GM23338 (cell line): Measurements from ENCODE around the gene CAMTA1. TPM values are rescaled to one million over a fixed set of nuclear protein-coding genes. Genes with fewer than 3 reads are reported as not detected.

Source experiments
- ATAC-seq: fragments of 200-7000 bp; cut with Tn5 transposase; 3 replicates; pipeline ENCODE4 v1.9.1; 2020
- DNase-seq: peaks from one replicate; pipeline ENCODE4 v3.0.0-alpha.2; 2015; ENCODE audit warnings: low spot score
- H2AFZ ChIP-seq: fragments of 200-600 bp; sonication (generic); 2 replicates; pipeline ENCODE4 v1.8.0; 2016; ENCODE audit warnings: antibody characterized with exemption, mild to moderate bottlenecking, moderate library complexity
- H3F3A ChIP-seq: fragments of 200-600 bp; sonication (generic); replicated peaks from 2 replicates; pipeline ENCODE4 v1.8.0; 2017; ENCODE audit warnings: antibody characterized with exemption, mixed run types, low read depth
- H3K27ac ChIP-seq: fragments of 200-600 bp; sonication (generic); 2 replicates; pipeline ENCODE4 v1.6.1; 2016; ENCODE audit warnings: low read depth
- H3K27me3 ChIP-seq: fragments of 200-600 bp; sonication (generic); 2 replicates; pipeline ENCODE4 v1.8.0; 2016; ENCODE audit warnings: mild to moderate bottlenecking, mixed run types, moderate library complexity; ENCODE audit not compliant: insufficient read depth
- H3K36me3 ChIP-seq: fragments of 200-600 bp; sonication (generic); 2 replicates; pipeline ENCODE4 v1.8.0; 2016; ENCODE audit warnings: mild to moderate bottlenecking; ENCODE audit not compliant: insufficient read depth
- H3K4me1 ChIP-seq: fragments of 200-600 bp; sonication (generic); 2 replicates; pipeline ENCODE4 v1.8.0; 2016; ENCODE audit warnings: mild to moderate bottlenecking, moderate library complexity; ENCODE audit not compliant: insufficient read depth
- H3K4me2 ChIP-seq: fragments of 200-600 bp; sonication (generic); 2 replicates; pipeline ENCODE4 v1.7.1; 2017; ENCODE audit warnings: mixed run types
- H3K4me3 ChIP-seq: fragments of 200-600 bp; sonication (generic); 2 replicates; pipeline ENCODE4 v1.6.1; 2016; ENCODE audit warnings: mixed run types
- H3K79me2 ChIP-seq: fragments of 200-600 bp; sonication (generic); replicated peaks from 2 replicates; pipeline ENCODE4 v1.8.0; 2017; ENCODE audit warnings: mild to moderate bottlenecking; ENCODE audit not compliant: insufficient read depth
- H3K9me2 ChIP-seq: fragments of 200-600 bp; sonication (generic); 2 replicates; pipeline ENCODE4 v1.8.0; 2017; ENCODE audit not compliant: insufficient read depth
- H4K20me1 ChIP-seq: fragments of 200-600 bp; sonication (generic); replicated peaks from 2 replicates; pipeline ENCODE4 v1.8.0; 2017; ENCODE audit warnings: mild to moderate bottlenecking; ENCODE audit not compliant: insufficient read depth
- H3K27ac Mint-ChIP-seq: 2 replicates; pipeline ENCODE4 v1.8.0; 2020; ENCODE audit warnings: inconsistent platforms, mild to moderate bottlenecking, moderate library complexity, mixed read lengths
- H3K27me3 Mint-ChIP-seq: 3 replicates; pipeline ENCODE4 v1.8.0; 2022; ENCODE audit warnings: low read depth, mild to moderate bottlenecking, moderate library complexity, mixed read lengths, inconsistent platforms; ENCODE audit not compliant: insufficient read depth, poor library complexity
- H3K36me3 Mint-ChIP-seq: 3 replicates; pipeline ENCODE4 v1.8.0; 2021; ENCODE audit warnings: low read depth, mild to moderate bottlenecking, inconsistent platforms, moderate library complexity, mixed read lengths
- H3K4me1 Mint-ChIP-seq: 3 replicates; pipeline ENCODE4 v1.8.0; 2020; ENCODE audit warnings: mild to moderate bottlenecking, inconsistent platforms, mixed read lengths
- H3K4me3 Mint-ChIP-seq: 3 replicates; pipeline ENCODE4 v1.8.0; 2021; ENCODE audit warnings: moderate library complexity, mild to moderate bottlenecking, inconsistent platforms, mixed read lengths
- H3K9me3 Mint-ChIP-seq: 3 replicates; pipeline ENCODE4 v1.8.0; 2020; ENCODE audit warnings: moderate library complexity, mild to moderate bottlenecking, inconsistent platforms, mixed read lengths
- CREB1 ChIP-seq: fragments of 250-450 bp; sonication (Bioruptor Pico); IDR thresholded peaks from 2 replicates; pipeline ENCODE4 v1.5.0; 2020; ENCODE audit warnings: low read depth, mild to moderate bottlenecking, moderate library complexity
- EZH2 ChIP-seq: fragments of 200-600 bp; sonication (generic); IDR thresholded peaks from one replicate; pipeline ENCODE4 v1.8.0; 2017; ENCODE audit warnings: antibody characterized with exemption, mild to moderate bottlenecking, low read depth; ENCODE audit not compliant: unreplicated experiment
- EZH2phosphoT487 ChIP-seq: fragments of 200-600 bp; sonication (generic); IDR thresholded peaks from one replicate; pipeline ENCODE4 v1.8.1; 2018; ENCODE audit warnings: antibody characterized with exemption; ENCODE audit not compliant: unreplicated experiment
- JUNB ChIP-seq: IDR thresholded peaks from one replicate; pipeline ENCODE4 v1.6.1; 2016; ENCODE audit warnings: antibody characterized with exemption; ENCODE audit not compliant: unreplicated experiment
- NANOG ChIP-seq: IDR thresholded peaks from 2 replicates; pipeline ENCODE4 v1.6.1; 2016; ENCODE audit warnings: antibody characterized with exemption, borderline replicate concordance
- POLR2AphosphoS5 ChIP-seq: IDR thresholded peaks from 2 replicates; pipeline ENCODE4 v1.6.1; 2016; ENCODE audit warnings: antibody characterized with exemption, low read depth
- STAT1 ChIP-seq: IDR thresholded peaks from one replicate; pipeline ENCODE4 v1.6.1; 2016; ENCODE audit warnings: antibody characterized with exemption; ENCODE audit not compliant: unreplicated experiment
- ZNF114 ChIP-seq: fragments of 250-450 bp; sonication (Bioruptor Pico); IDR thresholded peaks from 2 replicates; pipeline ENCODE4 v1.5.0; 2020; ENCODE audit warnings: mild to moderate bottlenecking, moderate library complexity
- ZNF331 ChIP-seq: fragments of 250-450 bp; sonication (Bioruptor Pico); IDR thresholded peaks from 2 replicates; pipeline ENCODE4 v1.5.0; 2020; ENCODE audit warnings: low read depth, mild to moderate bottlenecking, moderate library complexity
- polyA plus RNA-seq: library from polyadenylated mRNA; unstranded; fragments of >200 nt; fragmentation: Nextera tagmentation; extraction: Ambion mirVana; gene quantifications from 2 replicates; pipeline ENCODE4 v1.2.1, GENCODE V29; 2016
- total RNA-seq: library from RNA; depleted of rRNA; stranded (reverse); fragments of >200 nt; shearing (Covaris generic); gene quantifications from 2 replicates; pipeline ENCODE4 v1.2.3, GENCODE V29; 2014
- TF ChIP-seq, protein P1 (sequence below): IDR thresholded peaks from one replicate; pipeline ENCODE4 v1.6.1; 2018; ENCODE audit warnings: antibody characterized with exemption; ENCODE audit not compliant: unreplicated experiment
- TF ChIP-seq, protein P2 (sequence below), 2 experiments: fragments of 200-600 bp in 1 of 2; sonication (generic) in 1 of 2; conservative IDR thresholded peaks; 2 replicates each; pipeline versions ENCODE4 v1.5.1 to v1.6.1; 2016 to 2017; ENCODE audit warnings: antibody characterized with exemption in 2 of 2, low read depth in 2 of 2, mild to moderate bottlenecking in 2 of 2, moderate library complexity in 1 of 2
- TF ChIP-seq, protein P3 (sequence below): fragments of 250-450 bp; sonication (Bioruptor Pico); IDR thresholded peaks from 2 replicates; pipeline ENCODE4 v1.5.0; 2020; ENCODE audit warnings: mild to moderate bottlenecking, moderate library complexity
- TF ChIP-seq, protein P4 (sequence below): IDR thresholded peaks from 2 replicates; pipeline ENCODE4 v1.6.1; 2016; ENCODE audit warnings: antibody characterized with exemption

CAMTA1 gene
- total and polyA plus RNA-seq, 2 experiments from 2014 or later = 115 to 519 TPM

DNA sequence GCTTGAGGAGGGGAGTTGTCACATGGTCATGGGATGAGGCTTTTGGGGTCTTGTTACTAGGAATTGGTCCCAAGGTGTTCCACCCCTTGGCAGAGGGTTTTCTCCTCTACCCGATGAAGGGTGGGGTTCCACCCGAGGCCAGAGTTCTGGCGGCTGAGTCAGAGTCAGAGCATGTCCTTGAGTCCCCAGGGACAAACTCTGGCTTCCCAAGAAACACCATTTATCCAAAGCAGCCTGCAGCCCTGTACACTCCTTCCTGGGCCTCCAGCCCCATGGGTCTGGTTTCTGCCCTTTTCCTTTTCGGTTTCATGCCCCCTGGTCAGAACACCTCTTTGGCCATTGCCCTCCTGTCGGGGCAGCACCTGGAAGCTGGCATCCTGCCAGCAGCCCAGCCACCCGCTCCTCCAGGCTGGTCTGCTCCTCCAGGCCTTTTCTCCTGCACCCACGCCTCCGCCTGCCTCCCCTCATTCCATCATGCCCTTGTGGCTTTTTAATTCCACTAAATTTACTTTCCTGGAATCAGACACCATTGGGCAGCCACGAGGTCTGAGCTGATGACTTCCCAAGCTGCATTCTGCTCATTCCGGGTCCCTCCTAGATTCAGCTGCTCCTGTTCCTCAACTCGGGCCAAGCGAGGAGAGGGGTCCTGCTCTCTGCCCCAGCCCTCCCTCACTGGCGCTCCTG is 684.1 kb downstream of the CAMTA1 start:
- H3K9me2 ChIP-seq = no peaks in the 10 kb centered on the region
- H3K36me3 ChIP-seq = no peaks in the 10 kb centered on the region
- no peaks in the 10 kb centered on the region for H3K27me3 ChIP-seq
- Mint-ChIP-seq H3K36me3 (no peaks in the 10 kb centered on the region), H3K9me3 (no peaks in the 10 kb centered on the region), H3K27ac (no peak overlapping the region), H3K4me1 (peaks cover 3% of the 10 kb centered on the region; the same call in 2 of the 3 replicates), H3K4me3 (no peak overlapping the region), H3K27me3 (peaks cover 7% of the 10 kb centered on the region)
- H2AFZ ChIP-seq = no peak overlapping the region
- no peaks in the 10 kb centered on the region for H3K4me1 ChIP-seq
- H3K4me3 ChIP-seq = no peak overlapping the region
- H3K79me2 ChIP-seq = no peaks in the 10 kb centered on the region
- no peaks in the 10 kb centered on the region for H4K20me1 ChIP-seq
- no peak for TF ChIP-seq CREB1 (CRISPR knock-in tag)
- TF ChIP-seq, protein P1, sequence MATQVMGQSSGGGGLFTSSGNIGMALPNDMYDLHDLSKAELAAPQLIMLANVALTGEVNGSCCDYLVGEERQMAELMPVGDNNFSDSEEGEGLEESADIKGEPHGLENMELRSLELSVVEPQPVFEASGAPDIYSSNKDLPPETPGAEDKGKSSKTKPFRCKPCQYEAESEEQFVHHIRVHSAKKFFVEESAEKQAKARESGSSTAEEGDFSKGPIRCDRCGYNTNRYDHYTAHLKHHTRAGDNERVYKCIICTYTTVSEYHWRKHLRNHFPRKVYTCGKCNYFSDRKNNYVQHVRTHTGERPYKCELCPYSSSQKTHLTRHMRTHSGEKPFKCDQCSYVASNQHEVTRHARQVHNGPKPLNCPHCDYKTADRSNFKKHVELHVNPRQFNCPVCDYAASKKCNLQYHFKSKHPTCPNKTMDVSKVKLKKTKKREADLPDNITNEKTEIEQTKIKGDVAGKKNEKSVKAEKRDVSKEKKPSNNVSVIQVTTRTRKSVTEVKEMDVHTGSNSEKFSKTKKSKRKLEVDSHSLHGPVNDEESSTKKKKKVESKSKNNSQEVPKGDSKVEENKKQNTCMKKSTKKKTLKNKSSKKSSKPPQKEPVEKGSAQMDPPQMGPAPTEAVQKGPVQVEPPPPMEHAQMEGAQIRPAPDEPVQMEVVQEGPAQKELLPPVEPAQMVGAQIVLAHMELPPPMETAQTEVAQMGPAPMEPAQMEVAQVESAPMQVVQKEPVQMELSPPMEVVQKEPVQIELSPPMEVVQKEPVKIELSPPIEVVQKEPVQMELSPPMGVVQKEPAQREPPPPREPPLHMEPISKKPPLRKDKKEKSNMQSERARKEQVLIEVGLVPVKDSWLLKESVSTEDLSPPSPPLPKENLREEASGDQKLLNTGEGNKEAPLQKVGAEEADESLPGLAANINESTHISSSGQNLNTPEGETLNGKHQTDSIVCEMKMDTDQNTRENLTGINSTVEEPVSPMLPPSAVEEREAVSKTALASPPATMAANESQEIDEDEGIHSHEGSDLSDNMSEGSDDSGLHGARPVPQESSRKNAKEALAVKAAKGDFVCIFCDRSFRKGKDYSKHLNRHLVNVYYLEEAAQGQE = no peak
- TF ChIP-seq STAT1 = no peak
- TF ChIP-seq, protein P2, sequence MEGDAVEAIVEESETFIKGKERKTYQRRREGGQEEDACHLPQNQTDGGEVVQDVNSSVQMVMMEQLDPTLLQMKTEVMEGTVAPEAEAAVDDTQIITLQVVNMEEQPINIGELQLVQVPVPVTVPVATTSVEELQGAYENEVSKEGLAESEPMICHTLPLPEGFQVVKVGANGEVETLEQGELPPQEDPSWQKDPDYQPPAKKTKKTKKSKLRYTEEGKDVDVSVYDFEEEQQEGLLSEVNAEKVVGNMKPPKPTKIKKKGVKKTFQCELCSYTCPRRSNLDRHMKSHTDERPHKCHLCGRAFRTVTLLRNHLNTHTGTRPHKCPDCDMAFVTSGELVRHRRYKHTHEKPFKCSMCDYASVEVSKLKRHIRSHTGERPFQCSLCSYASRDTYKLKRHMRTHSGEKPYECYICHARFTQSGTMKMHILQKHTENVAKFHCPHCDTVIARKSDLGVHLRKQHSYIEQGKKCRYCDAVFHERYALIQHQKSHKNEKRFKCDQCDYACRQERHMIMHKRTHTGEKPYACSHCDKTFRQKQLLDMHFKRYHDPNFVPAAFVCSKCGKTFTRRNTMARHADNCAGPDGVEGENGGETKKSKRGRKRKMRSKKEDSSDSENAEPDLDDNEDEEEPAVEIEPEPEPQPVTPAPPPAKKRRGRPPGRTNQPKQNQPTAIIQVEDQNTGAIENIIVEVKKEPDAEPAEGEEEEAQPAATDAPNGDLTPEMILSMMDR (conservative IDR thresholded peaks at IDR 0.05; ENCODE audit: low read depth in 2 of 2) = no peak
- no peak for TF ChIP-seq EZH2phosphoT487
- no peak for TF ChIP-seq NANOG
- TF ChIP-seq, protein P3, sequence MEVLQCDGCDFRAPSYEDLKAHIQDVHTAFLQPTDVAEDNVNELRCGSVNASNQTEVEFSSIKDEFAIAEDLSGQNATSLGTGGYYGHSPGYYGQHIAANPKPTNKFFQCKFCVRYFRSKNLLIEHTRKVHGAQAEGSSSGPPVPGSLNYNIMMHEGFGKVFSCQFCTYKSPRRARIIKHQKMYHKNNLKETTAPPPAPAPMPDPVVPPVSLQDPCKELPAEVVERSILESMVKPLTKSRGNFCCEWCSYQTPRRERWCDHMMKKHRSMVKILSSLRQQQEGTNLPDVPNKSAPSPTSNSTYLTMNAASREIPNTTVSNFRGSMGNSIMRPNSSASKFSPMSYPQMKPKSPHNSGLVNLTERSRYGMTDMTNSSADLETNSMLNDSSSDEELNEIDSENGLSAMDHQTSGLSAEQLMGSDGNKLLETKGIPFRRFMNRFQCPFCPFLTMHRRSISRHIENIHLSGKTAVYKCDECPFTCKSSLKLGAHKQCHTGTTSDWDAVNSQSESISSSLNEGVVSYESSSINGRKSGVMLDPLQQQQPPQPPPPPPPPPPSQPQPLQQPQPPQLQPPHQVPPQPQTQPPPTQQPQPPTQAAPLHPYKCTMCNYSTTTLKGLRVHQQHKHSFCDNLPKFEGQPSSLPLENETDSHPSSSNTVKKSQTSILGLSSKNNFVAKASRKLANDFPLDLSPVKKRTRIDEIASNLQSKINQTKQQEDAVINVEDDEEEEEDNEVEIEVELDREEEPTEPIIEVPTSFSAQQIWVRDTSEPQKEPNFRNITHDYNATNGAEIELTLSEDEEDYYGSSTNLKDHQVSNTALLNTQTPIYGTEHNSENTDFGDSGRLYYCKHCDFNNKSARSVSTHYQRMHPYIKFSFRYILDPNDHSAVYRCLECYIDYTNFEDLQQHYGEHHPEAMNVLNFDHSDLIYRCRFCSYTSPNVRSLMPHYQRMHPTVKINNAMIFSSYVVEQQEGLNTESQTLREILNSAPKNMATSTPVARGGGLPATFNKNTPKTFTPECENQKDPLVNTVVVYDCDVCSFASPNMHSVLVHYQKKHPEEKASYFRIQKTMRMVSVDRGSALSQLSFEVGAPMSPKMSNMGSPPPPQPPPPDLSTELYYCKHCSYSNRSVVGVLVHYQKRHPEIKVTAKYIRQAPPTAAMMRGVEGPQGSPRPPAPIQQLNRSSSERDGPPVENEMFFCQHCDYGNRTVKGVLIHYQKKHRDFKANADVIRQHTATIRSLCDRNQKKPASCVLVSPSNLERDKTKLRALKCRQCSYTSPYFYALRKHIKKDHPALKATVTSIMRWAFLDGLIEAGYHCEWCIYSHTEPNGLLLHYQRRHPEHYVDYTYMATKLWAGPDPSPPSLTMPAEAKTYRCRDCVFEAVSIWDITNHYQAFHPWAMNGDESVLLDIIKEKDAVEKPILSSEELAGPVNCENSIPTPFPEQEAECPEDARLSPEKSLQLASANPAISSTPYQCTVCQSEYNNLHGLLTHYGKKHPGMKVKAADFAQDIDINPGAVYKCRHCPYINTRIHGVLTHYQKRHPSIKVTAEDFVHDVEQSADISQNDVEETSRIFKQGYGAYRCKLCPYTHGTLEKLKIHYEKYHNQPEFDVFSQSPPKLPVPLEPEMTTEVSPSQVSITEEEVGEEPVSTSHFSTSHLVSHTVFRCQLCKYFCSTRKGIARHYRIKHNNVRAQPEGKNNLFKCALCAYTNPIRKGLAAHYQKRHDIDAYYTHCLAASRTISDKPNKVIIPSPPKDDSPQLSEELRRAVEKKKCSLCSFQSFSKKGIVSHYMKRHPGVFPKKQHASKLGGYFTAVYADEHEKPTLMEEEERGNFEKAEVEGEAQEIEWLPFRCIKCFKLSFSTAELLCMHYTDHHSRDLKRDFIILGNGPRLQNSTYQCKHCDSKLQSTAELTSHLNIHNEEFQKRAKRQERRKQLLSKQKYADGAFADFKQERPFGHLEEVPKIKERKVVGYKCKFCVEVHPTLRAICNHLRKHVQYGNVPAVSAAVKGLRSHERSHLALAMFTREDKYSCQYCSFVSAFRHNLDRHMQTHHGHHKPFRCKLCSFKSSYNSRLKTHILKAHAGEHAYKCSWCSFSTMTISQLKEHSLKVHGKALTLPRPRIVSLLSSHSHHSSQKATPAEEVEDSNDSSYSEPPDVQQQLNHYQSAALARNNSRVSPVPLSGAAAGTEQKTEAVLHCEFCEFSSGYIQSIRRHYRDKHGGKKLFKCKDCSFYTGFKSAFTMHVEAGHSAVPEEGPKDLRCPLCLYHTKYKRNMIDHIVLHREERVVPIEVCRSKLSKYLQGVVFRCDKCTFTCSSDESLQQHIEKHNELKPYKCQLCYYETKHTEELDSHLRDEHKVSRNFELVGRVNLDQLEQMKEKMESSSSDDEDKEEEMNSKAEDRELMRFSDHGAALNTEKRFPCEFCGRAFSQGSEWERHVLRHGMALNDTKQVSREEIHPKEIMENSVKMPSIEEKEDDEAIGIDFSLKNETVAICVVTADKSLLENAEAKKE (CRISPR knock-in tag) = no peak
- no peak for TF ChIP-seq ZNF114 (CRISPR knock-in tag)
- TF ChIP-seq, protein P4, sequence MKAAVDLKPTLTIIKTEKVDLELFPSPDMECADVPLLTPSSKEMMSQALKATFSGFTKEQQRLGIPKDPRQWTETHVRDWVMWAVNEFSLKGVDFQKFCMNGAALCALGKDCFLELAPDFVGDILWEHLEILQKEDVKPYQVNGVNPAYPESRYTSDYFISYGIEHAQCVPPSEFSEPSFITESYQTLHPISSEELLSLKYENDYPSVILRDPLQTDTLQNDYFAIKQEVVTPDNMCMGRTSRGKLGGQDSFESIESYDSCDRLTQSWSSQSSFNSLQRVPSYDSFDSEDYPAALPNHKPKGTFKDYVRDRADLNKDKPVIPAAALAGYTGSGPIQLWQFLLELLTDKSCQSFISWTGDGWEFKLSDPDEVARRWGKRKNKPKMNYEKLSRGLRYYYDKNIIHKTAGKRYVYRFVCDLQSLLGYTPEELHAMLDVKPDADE = no peak
- no peak for TF ChIP-seq ZNF331 (CRISPR knock-in tag)
- TF ChIP-seq JUNB = no peak
- no peak for TF ChIP-seq POLR2AphosphoS5
- no peak for TF ChIP-seq EZH2
- H3K4me2 ChIP-seq = no peak overlapping the region
- no peak for ATAC-seq
- no peak overlapping the region for H3K27ac ChIP-seq
- no peak for DNase-seq
- no peaks in the 10 kb centered on the region for H3F3A ChIP-seq
